Adipose tissue (tissue), 3 donors: Measurements from ENCODE around the gene BRD7. TPM values are rescaled to one million over a fixed set of nuclear protein-coding genes. Genes with fewer than 3 reads are reported as not detected.
"Not testable (repeated sequence)": the region's sequence is repeated elsewhere in the genome, so short reads cannot be mapped to it uniquely, and the experiment has no call there.

ENCODE experiments used
- H3K27ac ChIP-seq: one replicate; pipeline ENCODE4 v1.5.1; 2013; ENCODE audit warnings: low read depth, low read length
- WGBS, 3 donors: extraction: QIAGEN DNeasy Blood & Tissue Kit; methylation state at CpG; one replicate each; pipeline ENCODE4 v1.1.7; 2013; 5-methylcytosine and 5-hydroxymethylcytosine counted together
- polyA plus RNA-seq, 3 donors: library from polyadenylated mRNA; stranded (reverse); fragments of 200-250 nt; gene quantifications; one replicate each; pipeline ENCODE4 v1.2.3, GENCODE V29; 2013
- donor health status: healthy with polysubstance abuse.
- donor health status: Bipolar disorder and iron deficiency.
- donor health status: healthy.

Gene BRD7
- polyA plus RNA-seq, 3 donors, result 27.4 to 59.9 (median 32.0) TPM

GRCh38 chr16:50367777-50368409 is 895 bp downstream of the BRD7 start:
- WGBS, 3 donors, result 4 to 7% (median 6%) methylated on average over 23 of the region's 23 CpGs
- no peak overlapping the region for H3K27ac ChIP-seq

- 24 to 56% (median 32%) methylated on average over 2 of the region's 2 CpGs for WGBS, 3 donors
- no peak overlapping the region for H3K27ac ChIP-seq
These were observed 2.8 kb downstream of the BRD7 start for GRCh38 chr16:50365791-50366575.

DNA sequence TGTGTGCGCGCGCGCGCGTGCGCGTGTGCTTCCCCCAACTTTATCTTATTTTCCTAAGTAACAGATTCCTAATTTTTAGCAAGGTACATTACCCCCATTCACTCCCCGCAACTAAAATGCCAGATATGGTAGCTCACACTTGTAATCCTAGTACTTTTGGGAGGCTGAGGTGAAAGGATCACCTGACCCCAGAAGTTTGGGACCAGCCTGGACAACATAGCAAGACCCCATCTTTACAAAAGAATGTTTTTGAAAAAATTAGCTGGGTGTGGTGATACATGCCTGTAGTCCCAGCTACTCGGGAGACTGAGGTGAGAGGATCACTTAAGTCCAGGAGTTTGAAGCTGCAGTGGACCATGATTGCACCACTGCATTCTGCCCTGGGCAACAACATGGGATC is 5.1 kb downstream of the BRD7 start:
- no peak overlapping the region for H3K27ac ChIP-seq
- WGBS, 3 donors, result 52 to 92% (median 79%) methylated on average over 10 of the region's 10 CpGs

DNA sequence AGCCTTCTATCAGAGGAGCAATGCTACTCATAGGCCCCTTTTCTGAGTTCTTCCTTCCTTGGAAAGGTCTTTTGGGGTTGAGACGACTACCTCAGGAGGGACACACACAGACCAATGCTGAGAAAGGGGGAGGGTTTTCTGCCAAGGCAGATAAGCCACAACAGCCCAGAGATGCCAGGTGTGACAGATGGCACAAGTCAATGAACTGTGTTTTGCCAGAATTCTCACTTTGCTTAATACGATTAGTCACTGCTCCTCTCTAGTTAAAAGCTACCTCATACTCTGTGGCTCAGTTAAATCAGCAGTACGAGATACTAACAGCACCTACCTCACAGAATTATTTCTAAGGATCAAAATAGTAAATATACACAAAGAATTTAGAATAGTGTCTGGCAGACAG is 8.0 kb downstream of the BRD7 start:
- WGBS, 3 donors, result 31 to 76% (median 69%) methylated on average over 3 of the region's 3 CpGs
- H3K27ac ChIP-seq, result no peak overlapping the region

GRCh38 chr16:50360033-50360778 is 8.6 kb downstream of the BRD7 start:
- no peak overlapping the region for H3K27ac ChIP-seq
- 51 to 79% (median 74%) methylated on average over 6 of the region's 6 CpGs for WGBS, 3 donors

DNA sequence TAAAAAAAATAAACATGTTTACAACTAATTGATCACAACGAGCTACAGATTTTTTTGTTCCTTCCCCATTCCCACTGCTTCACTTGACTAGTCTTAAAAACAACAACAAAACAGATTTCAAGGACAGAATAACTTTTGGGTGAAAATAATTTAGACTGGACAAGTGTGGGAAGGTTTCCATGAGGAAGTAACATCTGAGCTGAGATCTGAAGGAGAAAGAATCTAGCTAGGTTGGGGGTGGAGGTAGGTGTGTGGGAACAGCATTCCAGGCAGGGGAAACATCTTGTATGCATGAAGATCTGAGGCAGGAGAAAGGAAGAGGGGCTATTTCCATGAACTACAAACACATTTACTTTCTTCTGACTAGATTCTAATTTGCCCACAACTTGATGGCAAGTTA is 9.2 kb downstream of the BRD7 start:
- H3K27ac ChIP-seq, result no peak overlapping the region

DNA sequence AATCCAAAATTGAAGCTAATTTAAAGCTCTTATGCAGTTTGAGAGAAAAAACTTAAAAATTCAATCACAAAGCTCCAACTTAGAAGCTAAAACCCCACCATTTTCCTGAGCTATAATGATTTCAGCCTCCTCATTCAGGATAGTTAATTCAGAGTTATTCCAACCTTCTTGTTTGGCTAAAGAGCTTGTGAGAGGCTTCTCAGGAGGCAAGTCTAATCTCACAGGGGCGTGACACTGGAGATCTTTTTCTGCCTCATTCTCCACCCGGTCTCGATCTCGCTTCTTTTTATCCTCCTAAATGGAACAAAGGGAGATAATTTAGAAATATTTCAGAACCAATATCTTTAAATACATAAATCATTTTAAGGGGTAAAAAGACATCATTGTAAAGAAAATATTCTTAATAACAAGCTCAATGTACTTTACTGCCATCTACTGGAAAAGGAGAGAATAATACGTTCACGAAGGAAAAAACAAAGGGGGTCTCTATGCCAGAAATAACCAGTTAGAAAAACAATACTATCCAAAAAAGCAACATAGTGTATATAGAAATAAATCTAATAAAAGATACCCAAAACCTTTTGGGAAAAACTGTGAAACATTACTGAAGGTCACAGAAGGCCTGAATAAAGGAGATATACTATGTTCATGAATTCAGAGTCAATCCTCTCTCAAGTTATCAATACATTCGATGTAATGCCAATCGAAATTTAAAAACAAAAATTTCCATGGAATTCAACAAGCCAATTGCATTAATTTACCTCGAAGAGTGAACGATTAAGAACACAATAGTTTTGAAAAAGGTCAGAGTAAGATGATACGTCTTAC is 13.9 kb downstream of the BRD7 start:
- 70 to 74% (median 71%) methylated on average over 11 of the region's 11 CpGs for WGBS, 3 donors
- H3K27ac ChIP-seq, result no peak overlapping the region

More for the DNA sequence above, 9.2 kb downstream of the BRD7 start:
- WGBS, 3 donors, result 43 to 50% (median 46%) methylated on average over 1 of the region's 1 CpG

GRCh38 chr16:50354082-50354481 is 14.7 kb downstream of the BRD7 start:
- H3K27ac ChIP-seq, result no peak overlapping the region
- WGBS, 3 donors, result 34 to 57% (median 47%) methylated on average over 1 of the region's 1 CpG

- H3K27ac ChIP-seq, result no peak overlapping the region
- WGBS, 3 donors, result 94 to 96% (median 95%) methylated on average over 2 of the region's 2 CpGs
These were observed 16.8 kb downstream of the BRD7 start for GRCh38 chr16:50351952-50352351.

GRCh38 chr16:50351116-50351515 is 17.7 kb downstream of the BRD7 start:
- no peak overlapping the region for H3K27ac ChIP-seq
- whole genome bisulfite sequencing, 3 donors, result 96 to 97% (median 96%) methylated on average over 5 of the region's 5 CpGs

- not testable (repeated sequence) for H3K27ac ChIP-seq
- WGBS, 3 donors, result 86 to 90% (median 88%) methylated on average over 2 of the region's 2 CpGs
These were observed 23.6 kb downstream of the BRD7 start for GRCh38 chr16:50345210-50345609.

- not testable (repeated sequence) for H3K27ac ChIP-seq
- WGBS, 3 donors, result 70 to 85% (median 84%) methylated on average over 8 of the region's 8 CpGs
These were observed 25.2 kb downstream of the BRD7 start for GRCh38 chr16:50343566-50343965.

GRCh38 chr16:50340578-50340977 is 28.2 kb downstream of the BRD7 start:
- H3K27ac ChIP-seq, result no peak overlapping the region
- WGBS, 3 donors, result 59 to 91% (median 68%) methylated on average over 2 of the region's 2 CpGs

- no peak overlapping the region for H3K27ac ChIP-seq
- WGBS, 3 donors, result 84 to 88% (median 87%) methylated on average over 8 of the region's 8 CpGs
These were observed 30.2 kb downstream of the BRD7 start for GRCh38 chr16:50338371-50339231.

DNA sequence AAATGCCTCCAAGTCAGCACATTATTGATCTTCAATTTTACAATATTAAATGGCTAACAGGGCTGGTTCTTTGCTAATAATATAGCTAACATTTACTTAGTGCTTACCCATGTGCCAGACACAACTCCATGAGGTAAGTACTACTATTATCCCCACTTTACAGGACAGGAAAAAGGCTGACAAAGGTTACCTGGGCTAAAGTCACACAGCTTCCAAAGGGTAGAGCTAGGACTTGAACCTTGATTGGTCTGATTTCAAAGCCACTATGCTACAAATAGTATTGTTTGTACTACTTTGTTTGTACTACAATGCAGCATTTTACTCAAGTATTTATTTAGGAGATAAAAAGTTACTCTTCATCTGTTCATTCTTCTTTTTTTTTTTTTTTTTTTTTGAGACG is 31.9 kb downstream of the BRD7 start:
- 100% methylated on average over 1 of the region's 1 CpG; no CpG with 5 or more reads in 2 of the 3 donors for WGBS, 3 donors
- H3K27ac ChIP-seq, result no peak overlapping the region

DNA sequence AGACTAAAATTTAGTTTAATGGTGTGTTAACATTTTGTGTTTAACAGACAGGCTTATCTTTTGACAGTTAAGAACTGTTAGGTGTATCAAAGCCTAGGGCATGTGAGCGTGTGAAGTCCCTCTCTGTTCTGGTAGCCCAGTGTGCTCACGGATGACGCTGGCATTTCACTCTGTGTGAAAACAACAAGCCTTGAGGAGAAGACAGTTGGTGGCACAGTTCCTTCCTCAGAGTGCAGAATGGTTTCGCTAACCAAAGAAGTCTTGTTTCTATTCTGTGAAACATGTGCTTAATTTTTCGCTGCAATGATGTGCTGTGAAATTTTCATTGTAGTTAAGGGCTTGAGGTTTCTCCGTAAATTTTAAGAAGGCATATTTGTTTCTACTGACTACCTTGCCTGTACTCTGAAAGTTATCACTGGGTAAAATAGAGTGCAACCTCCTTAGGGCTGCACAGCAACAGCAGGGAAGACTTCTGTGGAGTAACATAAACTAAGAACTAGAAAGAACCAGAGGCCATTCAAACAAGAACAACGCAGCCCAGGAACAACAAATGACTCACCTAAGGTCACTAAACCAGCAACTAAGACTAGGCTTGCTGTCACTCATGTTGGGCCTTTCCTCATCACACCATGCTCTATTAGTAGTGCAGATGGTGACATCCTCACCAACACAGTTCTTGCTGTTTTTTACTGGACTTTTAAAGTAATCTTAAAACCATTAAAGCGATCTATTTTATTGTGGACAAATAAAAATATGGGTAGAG is 33.4 kb downstream of the BRD7 start:
- no peak overlapping the region for H3K27ac ChIP-seq

More for the DNA sequence above, 33.4 kb downstream of the BRD7 start:
- 79 to 84% (median 82%) methylated on average over 8 of the region's 8 CpGs for WGBS, 3 donors
